Gastrocnemius medialis (tissue), 4 donors: ENCODE measurements around the gene OR4F17.
"Not testable (repeated sequence)": the region's sequence is repeated elsewhere in the genome, so short reads cannot be mapped to it uniquely, and the experiment has no call there.

Source experiments
- CTCF ChIP-seq, 5 experiments: fragments of 450-650 bp in 3 of 5; fragments of 200-600 bp in 2 of 5; sonication (generic) in 2 of 5; IDR thresholded peaks in 4 of 5; conservative IDR thresholded peaks in 1 of 5; 1 replicate in 4 of 5; 2 replicates in 1 of 5; pipeline ENCODE4 v1.5.1; 2016 to 2019; ENCODE audit warnings: antibody characterized with exemption in 5 of 5, mild to moderate bottlenecking in 3 of 5, moderate library complexity in 3 of 5
- POLR2A ChIP-seq, 2 donors: fragments of 450-650 bp; IDR thresholded peaks; one replicate each; pipeline ENCODE4 v1.6.1; 2017; ENCODE audit warnings: antibody characterized with exemption in 2 of 2, mild to moderate bottlenecking in 2 of 2, moderate library complexity in 2 of 2

- not testable (repeated sequence) for TF ChIP-seq CTCF (IDR thresholded peaks at IDR 0.05 in 4 of 5, conservative IDR thresholded peaks at IDR 0.05 in 1 of 5); POLR2A (IDR thresholded peaks at IDR 0.05)
These were observed 16.2 kb upstream of the OR4F17 start for GRCh38 chr19:90678-91077.
